Caki2 (cell line): ENCODE data around the gene EXOC2. TPM values are rescaled to one million over a fixed set of nuclear protein-coding genes. Genes with fewer than 3 reads are reported as not detected.

ENCODE experiments used
- DNase-seq: peaks from one replicate; pipeline ENCODE4 v3.0.0-alpha.2; 2015; ENCODE audit warnings: low read depth
- in situ Hi-C: cut with HindIII; loops from 2 replicates; pipeline ENCODE4 v1.10.0; 2016; ENCODE audit warnings: low sequenced_read_pairs, low pct_unique_long_range_greater_than_20kb, mixed read lengths
- total RNA-seq: library from RNA; depleted of rRNA; stranded (reverse); fragments of >200 nt; shearing (Covaris generic); gene quantifications from 2 replicates; pipeline ENCODE4 v1.2.3, GENCODE V29; 2014; ENCODE audit warnings: low replicate concordance; rRNA removed

EXOC2 gene, protein sequence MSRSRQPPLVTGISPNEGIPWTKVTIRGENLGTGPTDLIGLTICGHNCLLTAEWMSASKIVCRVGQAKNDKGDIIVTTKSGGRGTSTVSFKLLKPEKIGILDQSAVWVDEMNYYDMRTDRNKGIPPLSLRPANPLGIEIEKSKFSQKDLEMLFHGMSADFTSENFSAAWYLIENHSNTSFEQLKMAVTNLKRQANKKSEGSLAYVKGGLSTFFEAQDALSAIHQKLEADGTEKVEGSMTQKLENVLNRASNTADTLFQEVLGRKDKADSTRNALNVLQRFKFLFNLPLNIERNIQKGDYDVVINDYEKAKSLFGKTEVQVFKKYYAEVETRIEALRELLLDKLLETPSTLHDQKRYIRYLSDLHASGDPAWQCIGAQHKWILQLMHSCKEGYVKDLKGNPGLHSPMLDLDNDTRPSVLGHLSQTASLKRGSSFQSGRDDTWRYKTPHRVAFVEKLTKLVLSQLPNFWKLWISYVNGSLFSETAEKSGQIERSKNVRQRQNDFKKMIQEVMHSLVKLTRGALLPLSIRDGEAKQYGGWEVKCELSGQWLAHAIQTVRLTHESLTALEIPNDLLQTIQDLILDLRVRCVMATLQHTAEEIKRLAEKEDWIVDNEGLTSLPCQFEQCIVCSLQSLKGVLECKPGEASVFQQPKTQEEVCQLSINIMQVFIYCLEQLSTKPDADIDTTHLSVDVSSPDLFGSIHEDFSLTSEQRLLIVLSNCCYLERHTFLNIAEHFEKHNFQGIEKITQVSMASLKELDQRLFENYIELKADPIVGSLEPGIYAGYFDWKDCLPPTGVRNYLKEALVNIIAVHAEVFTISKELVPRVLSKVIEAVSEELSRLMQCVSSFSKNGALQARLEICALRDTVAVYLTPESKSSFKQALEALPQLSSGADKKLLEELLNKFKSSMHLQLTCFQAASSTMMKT
- 34.7 and 38.8 TPM in 2 replicates for total RNA-seq

GRCh38 chr6:692858-693722 lies at the start of gene EXOC2:
Gene EXOC2, minus strand, starts transcription at chr6:693139. Its CDS starts 55,321 bp downstream, at chr6:637818.
- in situ Hi-C loops: no loop called here
- DNase-seq: peak; percentile 79

DNA sequence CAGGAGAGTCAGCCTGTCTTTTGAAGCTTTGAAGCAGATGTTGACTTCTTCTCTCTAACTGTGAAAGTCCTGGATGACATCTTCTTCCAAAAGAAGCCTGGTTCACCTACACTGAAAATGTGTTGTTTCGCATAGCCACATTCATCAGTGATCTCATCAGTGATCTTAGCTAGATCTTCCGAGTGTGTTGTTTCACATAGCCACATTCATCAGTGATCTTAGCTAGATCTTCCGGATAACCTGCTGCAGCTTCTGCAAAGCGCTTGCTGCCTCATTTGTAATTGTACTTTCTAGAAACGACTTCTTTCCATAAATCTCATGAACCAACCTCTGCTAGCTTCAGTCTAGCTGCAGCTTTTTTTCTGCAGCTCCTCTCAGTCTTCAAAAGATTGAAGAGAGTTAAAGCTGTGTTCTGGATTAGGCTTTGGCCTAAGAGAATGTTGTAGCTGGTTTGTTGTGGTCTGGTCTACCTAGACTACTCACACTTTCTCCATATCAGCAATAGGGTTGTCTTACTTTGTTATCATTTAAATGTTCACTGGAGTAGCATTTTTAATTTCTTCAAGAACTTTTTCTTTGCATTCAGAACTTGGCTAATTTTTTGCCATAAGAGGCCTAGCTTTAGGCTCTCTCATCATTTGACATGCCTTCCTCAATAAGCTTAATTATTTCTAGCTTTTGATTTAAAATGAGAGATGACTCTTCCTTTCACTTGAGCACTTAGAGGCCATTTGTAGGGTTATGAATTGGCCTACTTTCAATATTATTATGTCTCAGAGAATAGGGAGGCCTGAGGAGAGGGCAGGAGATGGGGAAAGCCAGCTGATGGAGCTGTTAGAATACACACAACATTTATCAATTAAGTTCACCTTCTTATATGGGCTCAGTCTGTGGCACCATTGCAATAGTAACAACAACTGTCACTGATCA lies 48.7 kb upstream of the EXOC2 start:
- DNase-seq: no peak
- in situ Hi-C loops: no loop called here

- in situ Hi-C loops: no loop called here
- no peak for DNase-seq
Observed at GRCh38 chr6:736657-737446, 43.9 kb upstream of the EXOC2 start.

- no peak for DNase-seq
- in situ Hi-C loops: no loop called here
Observed at GRCh38 chr6:733431-734219, 40.7 kb upstream of the EXOC2 start.

- DNase-seq: no peak
- in situ Hi-C loops: no loop called here
Observed at GRCh38 chr6:731924-732323, 39.0 kb upstream of the EXOC2 start.

DNA sequence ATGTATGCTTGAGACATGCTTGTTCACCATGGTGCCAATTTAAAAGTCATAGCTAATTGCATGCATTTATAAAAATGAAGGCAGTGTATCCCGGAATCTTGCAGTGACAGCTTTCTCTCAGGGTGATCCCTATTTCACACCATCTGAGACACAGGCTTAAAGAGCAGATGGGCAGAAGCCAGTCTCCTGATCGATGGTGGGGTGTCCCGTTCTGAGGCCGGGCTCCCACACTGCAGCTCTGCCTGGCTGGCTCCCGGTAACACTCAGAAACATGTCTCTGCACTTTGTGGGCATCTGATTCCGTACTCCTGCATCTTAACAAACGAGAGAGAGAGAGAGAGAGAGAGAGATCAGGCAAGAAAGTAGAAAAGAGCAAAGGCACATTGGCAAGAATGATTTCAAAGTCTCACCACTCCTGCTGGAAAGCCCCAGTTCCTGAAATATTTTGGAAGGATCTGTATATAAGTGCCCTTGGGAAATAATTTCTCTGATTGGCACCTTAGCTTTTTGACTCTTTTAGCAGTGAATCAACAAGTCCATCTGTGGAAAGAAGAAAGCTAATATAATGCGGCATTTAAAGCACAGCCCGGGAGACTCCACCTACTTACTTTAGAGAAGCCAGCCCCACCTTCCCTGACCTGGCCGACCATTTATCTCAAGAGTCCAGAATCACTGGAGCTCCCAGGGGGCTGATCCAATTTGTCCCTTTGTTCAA lies 36.8 kb upstream of the EXOC2 start:
- DNase-seq: no peak
- in situ Hi-C loops: no loop called here

GRCh38 chr6:727856-728255 lies 34.9 kb upstream of the EXOC2 start:
- DNase-seq: no peak
- in situ Hi-C loops: no loop called here

DNA sequence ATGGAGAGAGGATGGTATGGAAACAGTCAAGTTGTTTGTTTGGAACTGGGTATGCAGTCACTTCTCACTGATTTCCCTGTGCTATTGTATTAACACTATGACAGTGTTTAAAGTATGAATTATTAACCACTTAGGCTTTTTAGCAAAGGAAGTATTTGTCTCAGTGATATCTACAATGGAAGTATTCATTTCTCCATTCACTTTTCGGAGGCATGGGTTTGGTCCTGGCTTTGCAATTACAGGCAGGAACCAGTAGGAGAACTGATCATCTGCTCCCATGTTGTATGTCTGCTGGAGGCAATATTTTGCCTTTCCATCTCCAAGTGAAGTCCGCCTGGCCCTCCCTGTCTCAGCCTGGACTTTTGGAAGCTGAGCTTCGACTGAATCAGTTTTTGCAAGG lies 30.6 kb upstream of the EXOC2 start:
- no peak for DNase-seq
- in situ Hi-C loops: no loop called here

GRCh38 chr6:722608-723007 lies 29.7 kb upstream of the EXOC2 start:
- in situ Hi-C loops: no loop called here
- no peak for DNase-seq

- peak; percentile 58 for DNase-seq
- in situ Hi-C loops: no loop called here
Observed at GRCh38 chr6:722077-722524, 29.2 kb upstream of the EXOC2 start.

DNA sequence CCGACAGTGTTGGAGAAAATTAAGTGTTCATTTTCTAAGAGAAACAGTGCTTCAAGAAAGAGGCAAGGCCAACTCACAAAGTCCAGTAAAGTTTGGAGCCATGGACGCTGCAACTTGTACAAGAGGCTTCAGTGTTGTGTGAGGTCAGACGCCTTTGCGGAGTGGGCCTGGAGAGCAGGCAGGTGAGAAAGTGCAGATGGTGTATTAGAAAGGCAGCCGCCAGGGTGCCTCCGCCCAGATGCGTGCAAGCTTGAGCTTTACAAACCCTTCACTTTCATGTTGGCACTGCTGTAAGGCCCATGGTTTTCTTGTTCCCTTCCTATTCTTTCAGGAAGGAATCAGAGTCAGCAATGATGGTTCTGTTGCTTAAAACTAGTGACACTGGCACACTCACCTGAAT lies 25.4 kb upstream of the EXOC2 start:
- no peak for DNase-seq
- in situ Hi-C loops: no loop called here

- DNase-seq: no peak
- in situ Hi-C loops: no loop called here
Observed at GRCh38 chr6:717135-717534, 24.2 kb upstream of the EXOC2 start.

DNA sequence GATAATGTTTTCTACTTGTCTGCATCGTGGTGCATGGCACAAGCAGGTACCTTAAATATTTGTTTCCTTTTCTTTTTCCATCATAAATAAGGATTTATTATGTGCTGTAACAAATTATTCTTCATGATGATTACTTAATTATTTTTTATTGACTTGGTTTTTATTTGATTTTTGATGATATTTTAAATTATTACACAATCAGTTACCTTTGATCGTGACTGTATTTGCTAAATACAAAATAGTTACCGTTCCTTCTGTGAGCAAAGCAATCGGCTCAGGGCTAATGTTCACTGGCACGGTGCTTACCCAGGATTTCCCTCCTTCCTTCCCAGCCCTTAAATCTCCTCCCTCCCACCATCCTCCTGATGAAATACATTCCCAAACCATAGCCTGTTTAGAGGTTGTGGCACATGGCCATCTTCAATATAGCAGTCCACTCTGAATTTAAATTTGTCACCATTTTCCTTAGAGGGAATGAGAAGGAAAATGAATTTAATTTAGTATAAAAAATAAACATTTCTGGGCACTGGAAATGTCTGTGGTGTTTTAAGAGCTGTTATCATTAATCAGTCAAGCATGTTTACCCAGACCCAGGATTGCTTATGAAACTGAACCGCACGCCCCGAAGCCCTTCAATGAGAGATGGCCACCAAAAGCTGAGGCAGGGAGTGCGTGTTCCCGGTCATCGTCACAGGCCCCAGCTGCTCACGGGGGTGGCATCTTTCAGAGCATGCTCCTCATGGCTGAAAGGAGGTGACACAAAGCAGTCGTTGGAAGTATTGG lies 23.0 kb upstream of the EXOC2 start:
- DNase-seq: no peak
- in situ Hi-C loops: no loop called here

DNA sequence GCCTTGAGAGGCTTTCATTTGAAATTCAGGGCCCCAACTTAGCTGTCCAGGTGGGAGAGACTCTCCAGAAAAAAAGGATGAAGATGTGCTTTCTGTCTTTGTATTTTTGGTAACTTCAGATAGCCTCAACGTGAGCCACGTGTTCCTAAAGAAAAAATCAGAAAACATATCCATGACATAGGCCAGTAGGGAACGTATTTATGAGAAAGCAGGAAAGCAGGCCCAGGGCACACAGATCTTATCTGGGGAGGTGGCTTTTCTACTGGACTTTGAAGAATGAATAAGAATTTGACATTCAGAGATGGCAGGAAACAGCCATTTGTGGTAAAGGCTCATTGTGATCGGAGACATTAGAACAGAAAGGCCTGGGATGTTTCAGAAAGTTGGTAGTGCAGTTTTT lies 21.2 kb upstream of the EXOC2 start:
- in situ Hi-C loops: no loop called here
- no peak for DNase-seq

DNA sequence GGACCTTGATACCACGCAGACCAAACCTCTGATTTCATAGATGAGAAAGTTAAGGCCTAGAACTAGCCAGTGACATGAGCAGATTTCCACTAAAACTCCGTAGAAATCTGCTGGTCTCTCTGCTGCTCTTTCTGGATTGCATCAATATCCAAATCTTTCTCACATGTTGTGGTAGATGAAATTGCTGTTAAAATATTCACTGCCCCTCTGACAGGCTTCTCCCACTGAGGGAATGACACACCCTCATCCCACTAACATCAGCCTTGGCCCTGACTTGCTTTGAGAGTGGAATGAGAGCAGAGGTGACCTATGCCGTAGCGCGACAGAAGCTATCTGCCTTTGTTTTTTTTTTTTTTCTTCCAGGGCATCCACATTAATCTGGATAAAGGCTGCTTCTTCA lies 20.4 kb upstream of the EXOC2 start:
- in situ Hi-C loops: no loop called here
- no peak for DNase-seq
